NB4 (cell line): Measurements from ENCODE around the gene ARFIP2.

Source experiments
- POLR2A ChIP-seq: IDR thresholded peaks from 2 replicates; pipeline ENCODE4 v1.6.1; 2011; ENCODE audit warnings: mild to moderate bottlenecking; ENCODE audit not compliant: insufficient read length; ENCODE audit errors: extremely low read depth
- TF ChIP-seq, protein P1 (sequence below): IDR thresholded peaks from one replicate; pipeline ENCODE4 v1.5.1; 2012; ENCODE audit warnings: low read depth, low read length
- TF ChIP-seq, protein P2 (sequence below): IDR thresholded peaks from 2 replicates; pipeline ENCODE4 v1.6.1; 2011; ENCODE audit warnings: low read depth, low read length

DNA sequence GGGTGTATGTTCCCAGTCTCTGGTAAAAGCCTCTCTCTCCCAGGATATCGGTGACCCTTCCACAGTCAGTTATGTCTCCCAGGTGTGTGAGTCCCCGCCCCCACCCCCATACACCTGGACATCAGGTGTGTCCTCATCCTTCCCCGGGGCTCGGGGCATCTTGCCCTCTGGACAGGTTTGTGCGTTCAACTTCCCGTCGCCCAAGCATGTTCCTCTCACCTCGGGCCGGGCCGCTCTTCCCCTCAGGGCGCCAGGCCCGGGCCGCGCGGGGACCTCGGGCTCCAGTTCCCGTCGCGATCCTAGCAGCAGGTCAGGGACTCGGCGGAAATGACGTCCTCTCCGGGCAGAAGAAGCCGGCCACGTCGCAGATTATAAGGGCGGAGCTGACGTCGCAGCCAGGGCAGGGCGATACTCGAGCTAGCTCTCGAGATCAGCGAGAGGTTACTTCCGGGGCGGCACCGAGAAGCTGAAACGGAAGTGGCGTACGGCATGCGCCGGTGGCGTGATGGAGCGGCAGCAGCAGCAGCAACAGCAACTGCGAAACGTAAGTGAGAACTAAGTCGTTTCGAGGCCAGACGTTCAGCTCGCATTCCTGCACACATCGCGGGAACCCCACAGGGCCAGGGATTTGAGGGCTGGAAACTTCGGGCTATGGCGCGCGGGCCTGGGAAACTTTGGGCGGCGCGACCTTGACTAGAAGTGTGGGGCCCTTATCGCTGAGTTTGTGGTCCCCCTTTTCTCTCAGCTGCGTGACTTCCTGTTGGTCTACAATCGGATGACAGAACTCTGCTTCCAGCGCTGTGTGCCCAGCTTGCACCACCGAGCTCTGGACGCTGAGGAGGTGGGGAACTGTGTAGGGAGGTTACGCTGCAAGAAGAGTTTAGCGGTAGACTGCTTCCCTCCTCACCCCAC, at the start of gene ARFIP2, which contains the start of gene TIMM10B:
- TF ChIP-seq, protein P1, sequence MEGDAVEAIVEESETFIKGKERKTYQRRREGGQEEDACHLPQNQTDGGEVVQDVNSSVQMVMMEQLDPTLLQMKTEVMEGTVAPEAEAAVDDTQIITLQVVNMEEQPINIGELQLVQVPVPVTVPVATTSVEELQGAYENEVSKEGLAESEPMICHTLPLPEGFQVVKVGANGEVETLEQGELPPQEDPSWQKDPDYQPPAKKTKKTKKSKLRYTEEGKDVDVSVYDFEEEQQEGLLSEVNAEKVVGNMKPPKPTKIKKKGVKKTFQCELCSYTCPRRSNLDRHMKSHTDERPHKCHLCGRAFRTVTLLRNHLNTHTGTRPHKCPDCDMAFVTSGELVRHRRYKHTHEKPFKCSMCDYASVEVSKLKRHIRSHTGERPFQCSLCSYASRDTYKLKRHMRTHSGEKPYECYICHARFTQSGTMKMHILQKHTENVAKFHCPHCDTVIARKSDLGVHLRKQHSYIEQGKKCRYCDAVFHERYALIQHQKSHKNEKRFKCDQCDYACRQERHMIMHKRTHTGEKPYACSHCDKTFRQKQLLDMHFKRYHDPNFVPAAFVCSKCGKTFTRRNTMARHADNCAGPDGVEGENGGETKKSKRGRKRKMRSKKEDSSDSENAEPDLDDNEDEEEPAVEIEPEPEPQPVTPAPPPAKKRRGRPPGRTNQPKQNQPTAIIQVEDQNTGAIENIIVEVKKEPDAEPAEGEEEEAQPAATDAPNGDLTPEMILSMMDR: no peak
- TF ChIP-seq, protein P2, sequence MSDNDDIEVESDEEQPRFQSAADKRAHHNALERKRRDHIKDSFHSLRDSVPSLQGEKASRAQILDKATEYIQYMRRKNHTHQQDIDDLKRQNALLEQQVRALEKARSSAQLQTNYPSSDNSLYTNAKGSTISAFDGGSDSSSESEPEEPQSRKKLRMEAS: peak; percentile 80
- peak; percentile 91 for TF ChIP-seq POLR2A
